Psoas muscle (tissue), 8 donors: ENCODE measurements around the gene FAM76B. TPM values are rescaled to one million over a fixed set of nuclear protein-coding genes. Genes with fewer than 3 reads are reported as not detected.
A peak's percentile ranks its signal among the peaks of the same experiment; 100 is the strongest.

Experiments used
- ATAC-seq, 4 donors: fragments of 200-7000 bp; cut with Tn5 transposase; one replicate each; pipeline ENCODE4 v1.9.1; 2020; ENCODE audit warnings: moderate library complexity in 3 of 4, mild to moderate bottlenecking in 2 of 4
- DNase-seq, 2 donors: peaks; one replicate each; pipeline ENCODE4 v3.0.0-alpha.2; 2020
- H3K27ac ChIP-seq: fragments of 200-600 bp; one replicate; pipeline ENCODE4 v1.8.0; 2022
- H3K27me3 ChIP-seq, 3 donors: fragments of 200-600 bp in 1 of 3; one replicate each; pipeline versions ENCODE4 v1.6.1 to v1.8.0; 2013 to 2022; ENCODE audit warnings: low read length in 2 of 3, mild to moderate bottlenecking in 2 of 3, moderate library complexity in 1 of 3; ENCODE audit not compliant: insufficient read depth in 3 of 3
- H3K36me3 ChIP-seq, 2 donors: fragments of 200-600 bp in 1 of 2; one replicate each; pipeline versions ENCODE4 v1.6.1 to v1.8.0; 2013 to 2022; ENCODE audit warnings: low read depth in 1 of 2, mild to moderate bottlenecking in 1 of 2, moderate library complexity in 1 of 2; ENCODE audit not compliant: insufficient read depth in 1 of 2
- H3K4me1 ChIP-seq: fragments of 200-600 bp; one replicate; pipeline ENCODE4 v1.8.0; 2022
- H3K4me3 ChIP-seq: fragments of 200-600 bp; one replicate; pipeline ENCODE4 v1.8.0; 2022; ENCODE audit warnings: mild to moderate bottlenecking
- H3K9me3 ChIP-seq: fragments of 200-600 bp; one replicate; pipeline ENCODE4 v1.8.0; 2022
- CTCF ChIP-seq: fragments of 200-600 bp; IDR thresholded peaks from one replicate; pipeline ENCODE4 v1.8.0; 2022; ENCODE audit warnings: antibody characterized with exemption
- WGBS, 3 donors: extraction: QIAGEN DNeasy Blood & Tissue Kit; methylation state at CpG; one replicate each; pipeline versions ENCODE4 v1.1.6 to v1.1.7; 2013; 5-methylcytosine and 5-hydroxymethylcytosine counted together
- intact Hi-C, 2 donors: fragments of 100-400 bp; cut with DNase I; formaldehyde crosslinking; loops; one replicate each; pipeline versions ENCODE4 v1.11.0 to v1.14.2; 2022
- polyA plus RNA-seq, 3 donors: library from polyadenylated mRNA; stranded (reverse); fragments of 200-250 nt; gene quantifications; one replicate each; pipeline ENCODE4 v1.2.3, GENCODE V29; 2013
- total RNA-seq, 4 donors: library from RNA; stranded (reverse); fragmentation: NEBNext Ultra II Directional in 2 of 4; extraction: Animal tissue kit (Norgen Biotek cat#: 25700) in 2 of 4; gene quantifications; one replicate each; pipeline versions ENCODE4 v1.2.1 to v1.2.4, GENCODE V29; 2021 to 2023
- donor health status: healthy with polysubstance abuse.
- donor health status: DM: no; HTN: no; CAD: no; lungs with moderate emphysema.
- donor health status: Bipolar disorder and iron deficiency.
- donor health status: healthy.
- donor health status: DM: yes; HTN: yes; CAD: no.
- donor health status: DM: no; HTN: no; CAD: no.
- donor health status: DM: no; HTN: no; CAD: no.
- donor health status: DM: yes; HTN: yes; CAD: no.

The FAM76B gene
- total and polyA plus RNA-seq, 7 donors = 4.0 to 9.4 (median 5.9) TPM

GRCh38 chr11:95778699-95779098 lies 10.9 kb downstream of the FAM76B start:
- intact Hi-C loops = no loop called here
- Histone ChIP-seq H3K27me3 (no peaks in the 10 kb centered on the region), H3K36me3 (peaks cover 3 to 100% of the 10 kb centered on the region in 2 donors), H3K4me3 (no peak overlapping the region), H3K4me1 (no peaks in the 10 kb centered on the region), H3K9me3 (no peaks in the 10 kb centered on the region), H3K27ac (no peak overlapping the region)
- no peak for TF ChIP-seq CTCF
- no peak for DNase-seq
- no peak for ATAC-seq
- WGBS, 3 donors = 94 to 97% (median 97%) methylated on average over 3 of the region's 3 CpGs

- Histone ChIP-seq H3K9me3 (no peaks in the 10 kb centered on the region), H3K27me3 (no peaks in the 10 kb centered on the region), H3K4me1 (no peaks in the 10 kb centered on the region), H3K27ac (no peak overlapping the region), H3K36me3 (peaks cover 0 to 100% of the 10 kb centered on the region in 2 donors), H3K4me3 (no peak overlapping the region)
- intact Hi-C loops = no loop called here
- DNase-seq = no peak
- no peak for TF ChIP-seq CTCF
- ATAC-seq = no peak
Observed at GRCh38 chr11:95776859-95777258, 12.7 kb downstream of the FAM76B start.

- WGBS, 3 donors = 61 to 76% (median 68%) methylated on average over 2 of the region's 2 CpGs
- Histone ChIP-seq H3K27ac (no peak overlapping the region), H3K9me3 (no peaks in the 10 kb centered on the region), H3K27me3 (no peaks in the 10 kb centered on the region), H3K4me1 (no peaks in the 10 kb centered on the region), H3K36me3 (peaks cover 0 to 48% of the 10 kb centered on the region in 2 donors), H3K4me3 (no peak overlapping the region)
- ATAC-seq (no peak), DNase-seq (no peak)
- no peak for TF ChIP-seq CTCF
- intact Hi-C loops = loop anchor here in 1 of 2 donors (10.0 kb wide), 1 partner anchor 704 kb away; the partner anchor contains the start of gene SRSF8
Observed at GRCh38 chr11:95768521-95768920, 21.1 kb downstream of the FAM76B start.

- no peak for DNase-seq
- WGBS, 3 donors = 62 to 84% (median 67%) methylated on average over 1 of the region's 1 CpG
- no peak for TF ChIP-seq CTCF
- ATAC-seq = peak in 1 of 4 donors; percentile 63
- no peak overlapping the region for H3K27ac ChIP-seq
- H3K4me1 ChIP-seq = no peaks in the 10 kb centered on the region
- peaks cover 0 to 38% of the 10 kb centered on the region in 2 donors for H3K36me3 ChIP-seq
- no peaks in the 10 kb centered on the region for H3K27me3 ChIP-seq
- no peak overlapping the region for H3K4me3 ChIP-seq
- H3K9me3 ChIP-seq = no peaks in the 10 kb centered on the region
- intact Hi-C loops = loop anchor here in 1 of 2 donors (10.0 kb wide), 1 partner anchor 703 kb away; the partner anchor contains the start of gene SRSF8
Observed at GRCh38 chr11:95767498-95767897, 22.1 kb downstream of the FAM76B start.

GRCh38 chr11:95766701-95767100 lies 22.9 kb downstream of the FAM76B start:
- H3K27ac ChIP-seq = no peak overlapping the region
- no peak for DNase-seq
- H3K4me3 ChIP-seq = no peak overlapping the region
- no peaks in the 10 kb centered on the region for H3K9me3 ChIP-seq
- H3K4me1 ChIP-seq = no peaks in the 10 kb centered on the region
- 80 to 85% (median 84%) methylated on average over 3 of the region's 3 CpGs for WGBS, 3 donors
- peaks cover 0 to 30% of the 10 kb centered on the region in 2 donors for H3K36me3 ChIP-seq
- no peak for TF ChIP-seq CTCF
- peaks cover 0 to 2% (median 0%) of the 10 kb centered on the region in 3 donors for H3K27me3 ChIP-seq
- no peak for ATAC-seq
- intact Hi-C loops = loop anchor here in 1 of 2 donors (10.0 kb wide), 1 partner anchor 702 kb away; the partner anchor contains the start of gene SRSF8
